Measurements from ENCODE around the gene PNCK.

The PNCK gene

DNA sequence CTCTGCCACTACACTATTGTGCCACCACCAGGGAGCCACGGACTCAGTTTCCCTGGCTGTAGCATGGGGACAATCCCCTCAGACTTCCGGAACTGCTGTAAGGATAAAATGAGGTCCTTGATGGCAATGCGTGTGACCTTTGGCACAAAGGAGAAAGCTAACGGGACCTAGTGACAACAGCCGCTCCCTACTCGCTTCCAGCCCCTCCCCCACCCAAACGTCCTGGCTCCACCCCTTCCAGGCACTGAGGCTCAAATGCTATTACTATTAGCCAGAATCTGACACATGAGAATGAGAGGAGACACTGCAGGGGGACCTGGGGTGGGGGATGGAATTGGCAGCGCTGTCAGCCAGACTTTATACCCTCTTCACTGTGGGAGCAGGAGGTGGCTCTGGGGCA lies 32.0 kb downstream of the PNCK start:
- no peak for DNase-seq (ENCODE audit: low read depth)
- TF ChIP-seq, protein P1, sequence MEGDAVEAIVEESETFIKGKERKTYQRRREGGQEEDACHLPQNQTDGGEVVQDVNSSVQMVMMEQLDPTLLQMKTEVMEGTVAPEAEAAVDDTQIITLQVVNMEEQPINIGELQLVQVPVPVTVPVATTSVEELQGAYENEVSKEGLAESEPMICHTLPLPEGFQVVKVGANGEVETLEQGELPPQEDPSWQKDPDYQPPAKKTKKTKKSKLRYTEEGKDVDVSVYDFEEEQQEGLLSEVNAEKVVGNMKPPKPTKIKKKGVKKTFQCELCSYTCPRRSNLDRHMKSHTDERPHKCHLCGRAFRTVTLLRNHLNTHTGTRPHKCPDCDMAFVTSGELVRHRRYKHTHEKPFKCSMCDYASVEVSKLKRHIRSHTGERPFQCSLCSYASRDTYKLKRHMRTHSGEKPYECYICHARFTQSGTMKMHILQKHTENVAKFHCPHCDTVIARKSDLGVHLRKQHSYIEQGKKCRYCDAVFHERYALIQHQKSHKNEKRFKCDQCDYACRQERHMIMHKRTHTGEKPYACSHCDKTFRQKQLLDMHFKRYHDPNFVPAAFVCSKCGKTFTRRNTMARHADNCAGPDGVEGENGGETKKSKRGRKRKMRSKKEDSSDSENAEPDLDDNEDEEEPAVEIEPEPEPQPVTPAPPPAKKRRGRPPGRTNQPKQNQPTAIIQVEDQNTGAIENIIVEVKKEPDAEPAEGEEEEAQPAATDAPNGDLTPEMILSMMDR (IDR thresholded peaks at IDR 0.05; ENCODE audit: low read length, missing control alignments) = no peak
- no peak overlapping the region for H3K4me3 ChIP-seq (replicated peaks; ENCODE audit: low read depth, low read length)

DNA sequence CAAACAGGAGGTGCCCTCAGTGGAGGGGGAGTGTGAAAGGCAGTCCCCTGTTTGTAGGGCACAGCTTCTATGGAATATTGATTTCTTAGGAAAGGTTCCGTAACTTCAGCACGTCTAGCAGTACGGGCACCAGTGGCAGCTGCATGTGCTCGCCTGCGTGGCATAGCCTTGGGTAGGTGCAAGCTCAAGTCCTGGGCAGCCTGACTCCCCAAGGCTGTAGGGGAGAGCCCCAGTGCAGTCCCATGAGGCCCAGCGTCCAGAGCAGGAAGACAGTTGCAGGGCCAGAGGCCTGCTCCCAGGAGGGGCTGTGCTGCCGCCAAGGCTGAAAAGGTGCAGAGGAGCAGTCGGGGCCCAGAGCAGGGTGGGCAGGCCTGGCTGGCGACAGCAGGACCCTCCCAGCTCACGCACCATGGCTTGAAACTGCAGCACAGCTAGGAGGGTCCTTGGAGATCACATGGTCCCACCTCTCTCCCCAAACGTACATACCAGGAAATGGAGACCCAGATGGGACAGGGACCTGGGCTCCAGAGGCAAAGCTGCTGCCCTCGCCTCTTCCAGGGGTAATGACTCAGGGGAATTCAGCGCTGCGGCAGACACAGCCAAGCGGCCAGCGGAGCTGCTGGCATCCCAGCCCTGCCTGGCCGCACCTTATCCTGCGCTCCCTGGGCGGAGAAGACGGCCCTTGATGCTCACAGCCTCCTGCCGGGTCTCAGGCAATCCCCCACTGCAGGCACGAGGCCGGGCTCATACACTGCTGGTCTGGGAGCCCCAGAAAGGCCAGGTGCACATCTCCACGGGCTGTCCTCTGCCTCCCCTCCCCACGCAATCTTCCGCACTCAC lies 32.7 kb downstream of the PNCK start:
- H3K4me3 ChIP-seq (replicated peaks; ENCODE audit: low read depth, low read length) = no peak overlapping the region
- TF ChIP-seq, protein P1 (IDR thresholded peaks at IDR 0.05; ENCODE audit: low read length, missing control alignments) = no peak
- no peak for DNase-seq (ENCODE audit: low read depth)

DNA sequence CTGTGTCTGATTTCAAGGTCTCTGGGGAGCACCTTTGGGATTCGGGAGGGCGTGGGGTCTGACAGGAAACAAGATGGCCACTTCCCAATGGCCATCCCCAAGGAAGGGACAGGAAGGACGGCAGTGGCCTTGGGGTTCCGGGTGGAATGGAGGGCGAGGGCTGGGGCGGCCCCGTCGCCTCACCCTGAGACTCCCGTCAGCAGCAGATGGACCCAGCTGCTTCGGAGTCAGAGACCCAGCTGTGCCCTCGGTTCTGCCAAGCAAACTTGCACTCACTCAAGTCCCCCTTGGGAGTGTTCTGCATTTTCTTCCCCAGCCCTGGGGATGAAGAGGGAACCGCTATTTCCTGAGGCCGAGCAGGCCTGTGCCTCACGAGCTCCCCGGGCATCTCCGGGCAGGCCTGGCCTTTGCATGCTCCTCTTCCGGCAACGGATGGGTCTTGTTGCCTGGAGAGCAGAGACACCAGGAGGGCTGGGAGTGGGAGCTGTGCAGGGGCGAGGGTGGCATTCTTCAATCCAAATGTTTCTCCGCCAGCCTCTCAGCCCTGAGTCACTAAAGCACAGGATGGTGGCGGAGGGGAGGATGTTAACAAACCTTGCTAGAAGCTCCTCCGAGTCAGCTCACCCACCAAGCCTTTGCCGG lies 33.4 kb downstream of the PNCK start:
- TF ChIP-seq, protein P1 (IDR thresholded peaks at IDR 0.05; ENCODE audit: low read length, missing control alignments) = no peak
- H3K4me3 ChIP-seq (replicated peaks; ENCODE audit: low read depth, low read length) = no peak overlapping the region
- DNase-seq (ENCODE audit: low read depth) = no peak

DNA sequence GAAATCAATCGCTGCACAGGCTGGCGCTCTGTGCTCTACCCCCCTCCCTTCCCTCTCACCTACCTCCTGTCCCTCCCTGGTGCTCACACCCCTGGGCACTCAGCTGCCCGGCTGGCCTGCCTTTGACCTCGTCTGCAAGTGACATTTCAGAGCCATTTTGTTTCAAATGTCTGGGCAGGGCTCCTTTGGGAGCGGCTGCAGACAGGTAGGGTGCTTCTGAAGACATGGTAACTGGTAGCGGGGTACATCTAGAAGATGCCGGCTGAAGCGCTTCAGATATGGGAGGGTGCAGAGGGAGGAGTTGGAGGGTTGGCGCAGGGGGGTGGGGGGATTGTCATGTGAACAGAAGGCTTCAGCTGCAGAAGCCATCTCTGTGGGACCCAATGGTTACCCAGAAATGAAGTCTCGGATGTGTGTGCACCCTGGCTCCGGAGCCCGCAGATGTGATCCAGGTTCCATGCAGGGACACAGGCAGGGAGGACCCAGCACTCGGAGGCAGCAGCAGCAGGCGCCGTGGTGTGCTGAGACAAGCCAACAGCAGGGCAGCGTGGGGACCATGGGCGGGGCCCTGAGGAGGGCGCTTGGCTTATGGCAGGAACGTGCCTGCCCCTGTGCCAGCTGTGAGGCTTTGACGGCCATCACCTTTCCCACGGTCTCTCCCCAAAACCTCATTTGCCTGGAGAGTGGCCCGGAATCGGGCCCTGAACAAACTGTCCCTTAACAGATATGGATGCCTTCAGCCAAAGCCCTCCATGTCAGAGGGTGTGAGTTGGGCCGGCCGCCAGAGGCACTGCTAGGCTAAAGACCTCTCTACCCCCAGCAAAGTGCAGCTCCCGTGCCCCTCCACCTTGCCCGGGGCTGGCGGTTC lies 34.2 kb downstream of the PNCK start:
- H3K4me3 ChIP-seq (replicated peaks; ENCODE audit: low read depth, low read length) = no peak overlapping the region
- TF ChIP-seq, protein P1 (IDR thresholded peaks at IDR 0.05; ENCODE audit: low read length, missing control alignments) = no peak
- DNase-seq (ENCODE audit: low read depth) = no peak

DNA sequence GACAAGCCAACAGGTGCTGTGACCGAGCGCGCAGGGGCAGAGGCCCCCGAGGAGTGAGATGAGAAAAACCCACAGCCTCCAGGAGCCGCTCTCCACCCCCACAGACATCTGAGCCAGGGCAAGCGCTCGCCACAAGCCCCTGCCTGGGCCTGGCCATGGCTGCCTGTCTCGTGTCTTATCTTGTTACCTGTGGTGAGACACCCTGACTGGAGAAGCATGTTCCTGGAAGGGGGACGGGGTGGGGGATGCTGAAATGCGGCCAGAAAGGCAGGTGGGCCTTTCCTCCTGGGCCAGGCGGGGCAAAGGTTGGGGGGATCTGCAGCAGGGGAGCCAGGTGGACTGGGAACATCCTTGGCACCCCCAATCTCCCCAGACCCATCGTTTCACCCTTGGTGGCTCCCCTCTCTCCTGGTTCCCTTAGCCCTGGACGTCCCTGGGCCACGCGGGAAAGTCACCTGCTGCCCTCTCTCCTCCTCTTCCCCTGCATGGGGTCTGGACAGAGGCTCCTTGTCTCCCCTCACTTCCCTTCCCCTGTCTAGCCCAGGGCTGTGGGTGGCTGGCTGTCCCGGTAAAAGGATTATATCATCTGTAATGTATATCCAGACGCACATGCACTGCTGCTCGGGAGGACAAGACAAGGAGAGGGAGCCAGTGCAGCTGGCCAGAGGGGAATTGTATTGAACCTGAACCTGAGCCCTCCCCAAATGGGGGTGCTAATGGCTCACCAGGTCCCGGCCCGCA lies 35.0 kb downstream of the PNCK start:
- no peak overlapping the region for H3K4me3 ChIP-seq (replicated peaks; ENCODE audit: low read depth, low read length)
- TF ChIP-seq, protein P1 (IDR thresholded peaks at IDR 0.05; ENCODE audit: low read length, missing control alignments) = no peak
- DNase-seq (ENCODE audit: low read depth) = no peak

DNA sequence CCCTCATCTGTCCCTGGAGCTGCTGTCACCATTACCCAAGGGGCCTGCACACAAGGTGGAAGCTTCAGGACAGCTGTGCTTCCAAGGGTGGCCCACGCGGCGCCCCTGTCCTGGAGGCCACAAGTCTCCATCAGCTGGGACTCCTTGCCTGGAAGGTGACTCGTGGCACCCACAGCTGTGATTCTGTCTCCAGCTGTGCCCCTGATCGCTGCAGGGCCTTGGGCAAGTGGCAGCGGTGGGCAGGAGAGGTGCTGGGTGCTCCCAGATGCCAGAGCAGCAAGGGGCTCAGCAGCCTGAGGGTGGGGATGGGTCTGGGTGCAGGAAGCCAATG lies 35.6 kb downstream of the PNCK start:
- H3K4me3 ChIP-seq (replicated peaks; ENCODE audit: low read depth, low read length) = no peak overlapping the region
- TF ChIP-seq, protein P1 (IDR thresholded peaks at IDR 0.05; ENCODE audit: low read length, missing control alignments) = no peak
- no peak for DNase-seq (ENCODE audit: low read depth)

Data from fibroblast of pulmonary artery (primary cell).